KG1 (cell line): ENCODE measurements around the gene EPB41L4B.
"Not testable (repeated sequence)": the region's sequence is repeated elsewhere in the genome, so short reads cannot be mapped to it uniquely, and the experiment has no call there.

ENCODE experiments used
- DNase-seq: peaks from one replicate; lab custom pipeline; 2025; lab: John Stamatoyannopoulos, UW

Gene EPB41L4B

GRCh38 chr9:109163194-109163593, 157.7 kb downstream of the EPB41L4B start:
- DNase-seq, result no peak

- no peak for DNase-seq
Observed at GRCh38 chr9:109162677-109163076, 158.2 kb downstream of the EPB41L4B start.

- no peak for DNase-seq
Observed at GRCh38 chr9:109161471-109161870, 159.4 kb downstream of the EPB41L4B start.

- DNase-seq, result no peak
Observed at GRCh38 chr9:109159583-109159982, 161.3 kb downstream of the EPB41L4B start.

GRCh38 chr9:109158651-109159050, 162.2 kb downstream of the EPB41L4B start:
- no peak for DNase-seq

GRCh38 chr9:109156708-109157107, 164.2 kb downstream of the EPB41L4B start:
- DNase-seq, result no peak

GRCh38 chr9:109150925-109151545, 169.8 kb downstream of the EPB41L4B start:
- no peak for DNase-seq

GRCh38 chr9:109149722-109150121, 171.1 kb downstream of the EPB41L4B start:
- no peak for DNase-seq

- no peak for DNase-seq
Observed at GRCh38 chr9:109149089-109149488, 171.8 kb downstream of the EPB41L4B start.

GRCh38 chr9:109145051-109145450, 175.8 kb downstream of the EPB41L4B start:
- DNase-seq, result no peak

GRCh38 chr9:109143881-109144562, 176.8 kb downstream of the EPB41L4B start:
- no peak for DNase-seq

- DNase-seq, result no peak
Observed at GRCh38 chr9:109141375-109141774, 179.5 kb downstream of the EPB41L4B start.

GRCh38 chr9:109139851-109140250, 181.0 kb downstream of the EPB41L4B start:
- DNase-seq, result no peak

- no peak for DNase-seq
Observed at GRCh38 chr9:109138421-109138820, 182.4 kb downstream of the EPB41L4B start.

- DNase-seq, result no peak
Observed at GRCh38 chr9:109134167-109134578, 186.7 kb downstream of the EPB41L4B start.

- no peak for DNase-seq
Observed at GRCh38 chr9:109133533-109133932, 187.3 kb downstream of the EPB41L4B start.

GRCh38 chr9:109132567-109133021, 188.3 kb downstream of the EPB41L4B start:
- no peak for DNase-seq

- DNase-seq, result no peak
Observed at GRCh38 chr9:109129470-109130197, 191.2 kb downstream of the EPB41L4B start.

- not testable (repeated sequence) for DNase-seq
Observed at GRCh38 chr9:109126671-109127070, 194.2 kb downstream of the EPB41L4B start.

GRCh38 chr9:109124121-109124520, 196.7 kb downstream of the EPB41L4B start:
- no peak for DNase-seq

- DNase-seq, result no peak
Observed at GRCh38 chr9:109122726-109123621, 197.9 kb downstream of the EPB41L4B start.
